Activated CD8-positive, alpha-beta T cell treated with anti-CD3 and anti-CD28 coated beads, Interleukin-2, amount 10 ng/mL, durations not matched to agents 7 days and 5 days (primary cell): ENCODE results near the gene VIPR2. TPM values are rescaled to one million over a fixed set of nuclear protein-coding genes. Genes with fewer than 3 reads are reported as not detected.

Experiments
- ATAC-seq: fragments of 150-1000 bp; cut with Tn5 transposase; one replicate; pipeline ENCODE4 v1.10.0; 2021; ENCODE audit warnings: moderate library complexity
- CTCF ChIA-PET: fragments of 350-600 bp; sonication (Branson Sonifier 250); formaldehyde crosslinking; loops from one replicate; lab custom pipeline; 2021; ENCODE audit warnings: antibody characterized with exemption; lab: Charles Lee
- POLR2A ChIA-PET: fragments of 350-600 bp; sonication (Branson Sonifier 250); formaldehyde crosslinking; loops from one replicate; lab custom pipeline; 2021; ENCODE audit warnings: antibody characterized with exemption; lab: Charles Lee
- DNase-seq: peaks from one replicate; pipeline ENCODE4 v3.0.0-alpha.2; 2020
- H3K27ac Mint-ChIP-seq: one replicate; pipeline ENCODE4 v1.8.0; 2021; ENCODE audit warnings: mild to moderate bottlenecking, mixed read lengths
- H3K27me3 Mint-ChIP-seq: one replicate; pipeline ENCODE4 v1.8.0; 2021; ENCODE audit warnings: low read depth, mixed read lengths
- H3K36me3 Mint-ChIP-seq: one replicate; pipeline ENCODE4 v1.8.0; 2021; ENCODE audit warnings: low read depth, mixed read lengths
- H3K4me1 Mint-ChIP-seq: one replicate; pipeline ENCODE4 v1.8.0; 2021; ENCODE audit warnings: low read depth, mixed read lengths
- H3K4me3 Mint-ChIP-seq: one replicate; pipeline ENCODE4 v1.8.0; 2021; ENCODE audit warnings: mild to moderate bottlenecking, mixed read lengths
- H3K9me3 Mint-ChIP-seq: one replicate; pipeline ENCODE4 v1.8.0; 2022; ENCODE audit warnings: mixed read lengths; ENCODE audit not compliant: insufficient read depth
- total RNA-seq, 2 experiments: library from RNA; stranded (reverse); gene quantifications; one replicate each; pipeline ENCODE4 v1.2.3, GENCODE V29; 2021

Gene VIPR2
- total RNA-seq, 2 experiments from 2014 or later: not detected

- Mint-ChIP-seq H3K27ac (no peak overlapping the region), H3K4me3 (no peak overlapping the region), H3K27me3 (peaks cover 16% of the 10 kb centered on the region), H3K4me1 (peaks cover 5% of the 10 kb centered on the region), H3K9me3 (no peaks in the 10 kb centered on the region), H3K36me3 (no peaks in the 10 kb centered on the region)
- ATAC-seq: no peak
- POLR2A ChIA-PET: no interaction called here
- no peak for DNase-seq
- CTCF ChIA-PET: no interaction called here
These were observed 29.7 kb downstream of the VIPR2 start for GRCh38 chr7:159114981-159115380.

- no peak for ATAC-seq
- no peaks in the 10 kb centered on the region for H3K36me3 Mint-ChIP-seq
- H3K4me3 Mint-ChIP-seq: no peak overlapping the region
- H3K4me1 Mint-ChIP-seq: peaks cover 5% of the 10 kb centered on the region
- peaks cover 16% of the 10 kb centered on the region for H3K27me3 Mint-ChIP-seq
- H3K9me3 Mint-ChIP-seq: no peaks in the 10 kb centered on the region
- CTCF ChIA-PET: no interaction called here
- no peak overlapping the region for H3K27ac Mint-ChIP-seq
- no peak for DNase-seq
- POLR2A ChIA-PET: no interaction called here
These were observed 30.6 kb downstream of the VIPR2 start for GRCh38 chr7:159114096-159114495.

- ChIA-PET CTCF (no interaction called here), POLR2A (no interaction called here)
- H3K27me3 Mint-ChIP-seq: peaks cover 21% of the 10 kb centered on the region
These were observed 31.6 kb downstream of the VIPR2 start for GRCh38 chr7:159113056-159113455.

GRCh38 chr7:159112136-159113011, 32.3 kb downstream of the VIPR2 start:
- DNase-seq (peak; percentile 27), ATAC-seq (no peak)
- H3K9me3 Mint-ChIP-seq: no peaks in the 10 kb centered on the region
- H3K27me3 Mint-ChIP-seq: peaks cover 23% of the 10 kb centered on the region
- CTCF ChIA-PET: no interaction called here
- peak overlapping the region; percentile 15 for H3K4me3 Mint-ChIP-seq
- peaks cover 5% of the 10 kb centered on the region for H3K4me1 Mint-ChIP-seq
- H3K36me3 Mint-ChIP-seq: no peaks in the 10 kb centered on the region
- no peak overlapping the region for H3K27ac Mint-ChIP-seq
- POLR2A ChIA-PET: no interaction called here

More at GRCh38 chr7:159113056-159113455, 31.6 kb downstream of the VIPR2 start:
- no peaks in the 10 kb centered on the region for H3K36me3 Mint-ChIP-seq
- H3K4me3 Mint-ChIP-seq: no peak overlapping the region
- DNase-seq (no peak), ATAC-seq (no peak)
- H3K4me1 Mint-ChIP-seq: peaks cover 5% of the 10 kb centered on the region
- no peak overlapping the region for H3K27ac Mint-ChIP-seq
- H3K9me3 Mint-ChIP-seq: no peaks in the 10 kb centered on the region

- Mint-ChIP-seq H3K27ac (no peak overlapping the region), H3K36me3 (no peaks in the 10 kb centered on the region), H3K4me3 (no peak overlapping the region), H3K27me3 (peaks cover 20% of the 10 kb centered on the region), H3K4me1 (peaks cover 5% of the 10 kb centered on the region), H3K9me3 (no peaks in the 10 kb centered on the region)
- CTCF ChIA-PET: no interaction called here
- ATAC-seq: no peak
- no peak for DNase-seq
- POLR2A ChIA-PET: no interaction called here
These were observed 35.0 kb downstream of the VIPR2 start for GRCh38 chr7:159109653-159110035.

GRCh38 chr7:159108941-159109652, 35.6 kb downstream of the VIPR2 start:
- Mint-ChIP-seq H3K4me1 (peaks cover 5% of the 10 kb centered on the region), H3K36me3 (no peaks in the 10 kb centered on the region), H3K9me3 (no peaks in the 10 kb centered on the region), H3K27ac (no peak overlapping the region), H3K27me3 (peaks cover 18% of the 10 kb centered on the region), H3K4me3 (no peak overlapping the region)
- ATAC-seq (no peak), DNase-seq (no peak)
- ChIA-PET POLR2A (no interaction called here), CTCF (no interaction called here)

GRCh38 chr7:159108491-159108890, 36.2 kb downstream of the VIPR2 start:
- ChIA-PET POLR2A (no interaction called here), CTCF (no interaction called here)
- no peak overlapping the region for H3K4me3 Mint-ChIP-seq
- peaks cover 5% of the 10 kb centered on the region for H3K4me1 Mint-ChIP-seq
- DNase-seq: no peak
- no peak overlapping the region for H3K27ac Mint-ChIP-seq
- no peaks in the 10 kb centered on the region for H3K36me3 Mint-ChIP-seq
- no peak for ATAC-seq
- H3K9me3 Mint-ChIP-seq: no peaks in the 10 kb centered on the region
- H3K27me3 Mint-ChIP-seq: peaks cover 14% of the 10 kb centered on the region

- POLR2A ChIA-PET: no interaction called here
- CTCF ChIA-PET: no interaction called here
These were observed 37.3 kb downstream of the VIPR2 start for GRCh38 chr7:159107161-159107892.

GRCh38 chr7:159105832-159106811, 38.5 kb downstream of the VIPR2 start:
- DNase-seq (no peak), ATAC-seq (no peak)
- Mint-ChIP-seq H3K4me1 (no peaks in the 10 kb centered on the region), H3K27me3 (peaks cover 7% of the 10 kb centered on the region), H3K9me3 (no peaks in the 10 kb centered on the region), H3K4me3 (no peak overlapping the region), H3K36me3 (no peaks in the 10 kb centered on the region), H3K27ac (no peak overlapping the region)
- ChIA-PET POLR2A (no interaction called here), CTCF (no interaction called here)

More at GRCh38 chr7:159107161-159107892, 37.3 kb downstream of the VIPR2 start:
- DNase-seq: no peak
- Mint-ChIP-seq H3K9me3 (no peaks in the 10 kb centered on the region), H3K27ac (no peak overlapping the region), H3K4me1 (peaks cover 4% of the 10 kb centered on the region), H3K36me3 (no peaks in the 10 kb centered on the region), H3K4me3 (no peak overlapping the region), H3K27me3 (peaks cover 8% of the 10 kb centered on the region)
- ATAC-seq: peak; percentile 30

GRCh38 chr7:159105066-159105780, 39.4 kb downstream of the VIPR2 start:
- POLR2A ChIA-PET: no interaction called here
- Mint-ChIP-seq H3K4me1 (no peaks in the 10 kb centered on the region), H3K4me3 (no peak overlapping the region), H3K9me3 (no peaks in the 10 kb centered on the region), H3K36me3 (no peaks in the 10 kb centered on the region), H3K27ac (no peak overlapping the region), H3K27me3 (peaks cover 7% of the 10 kb centered on the region)
- CTCF ChIA-PET: no interaction called here
- ATAC-seq: no peak
- no peak for DNase-seq
